Stimulated activated memory B cell treated with anti-CD40 and anti-IgM and Interleukin-4, amounts not matched to agents 10 μg/mL and 1 μg/mL and 100 μg/mL, for 72 hours (primary cell): ENCODE measurements around the gene OTOP3.
"Not testable (repeated sequence)": the region's sequence is repeated elsewhere in the genome, so short reads cannot be mapped to it uniquely, and the experiment has no call there.

Experiments
- ATAC-seq: fragments of 150-1000 bp; cut with Tn5 transposase; 2 replicates; pipeline ENCODE4 v1.10.0; 2021
- H3K27ac Mint-ChIP-seq: one replicate; pipeline ENCODE4 v1.8.0; 2022; ENCODE audit warnings: mild to moderate bottlenecking, mixed read lengths
- H3K27me3 Mint-ChIP-seq: one replicate; pipeline ENCODE4 v1.8.0; 2022; ENCODE audit warnings: mixed read lengths
- H3K36me3 Mint-ChIP-seq: one replicate; pipeline ENCODE4 v1.8.0; 2022; ENCODE audit warnings: mixed read lengths
- H3K4me1 Mint-ChIP-seq: one replicate; pipeline ENCODE4 v1.8.0; 2022; ENCODE audit warnings: mixed read lengths
- H3K4me3 Mint-ChIP-seq: one replicate; pipeline ENCODE4 v1.8.0; 2022; ENCODE audit warnings: mild to moderate bottlenecking, moderate library complexity, mixed read lengths
- H3K9me3 Mint-ChIP-seq: one replicate; pipeline ENCODE4 v1.8.0; 2022; ENCODE audit warnings: mixed read lengths

OTOP3 gene

GRCh38 chr17:74906214-74906793, 29.4 kb upstream of the OTOP3 start:
- not testable (repeated sequence) for H3K9me3 Mint-ChIP-seq, H3K36me3 Mint-ChIP-seq, H3K27ac Mint-ChIP-seq, H3K4me1 Mint-ChIP-seq, H3K4me3 Mint-ChIP-seq, ATAC-seq
- peaks cover 27% of the 10 kb centered on the region for H3K27me3 Mint-ChIP-seq

GRCh38 chr17:74907012-74907411, 28.7 kb upstream of the OTOP3 start:
- H3K36me3 Mint-ChIP-seq, result no peaks in the 10 kb centered on the region
- H3K4me1 Mint-ChIP-seq, result no peaks in the 10 kb centered on the region
- no peak for ATAC-seq
- no peaks in the 10 kb centered on the region for H3K9me3 Mint-ChIP-seq
- no peak overlapping the region for H3K4me3 Mint-ChIP-seq
- no peak overlapping the region for H3K27ac Mint-ChIP-seq
- peaks cover 27% of the 10 kb centered on the region for H3K27me3 Mint-ChIP-seq

GRCh38 chr17:74909097-74909496, 26.6 kb upstream of the OTOP3 start:
- H3K4me3 Mint-ChIP-seq, ATAC-seq, H3K4me1 Mint-ChIP-seq, H3K9me3 Mint-ChIP-seq, H3K27me3 Mint-ChIP-seq, H3K36me3 Mint-ChIP-seq, H3K27ac Mint-ChIP-seq: not testable (repeated sequence)

- H3K9me3 Mint-ChIP-seq, ATAC-seq, H3K27ac Mint-ChIP-seq, H3K4me3 Mint-ChIP-seq, H3K4me1 Mint-ChIP-seq, H3K36me3 Mint-ChIP-seq: not testable (repeated sequence)
- H3K27me3 Mint-ChIP-seq, result peaks cover 28% of the 10 kb centered on the region
These were observed 24.3 kb upstream of the OTOP3 start for GRCh38 chr17:74911423-74911822.

GRCh38 chr17:74916136-74916850, 19.4 kb upstream of the OTOP3 start:
- no peak overlapping the region for H3K4me3 Mint-ChIP-seq
- H3K36me3 Mint-ChIP-seq, result no peaks in the 10 kb centered on the region
- no peaks in the 10 kb centered on the region for H3K9me3 Mint-ChIP-seq
- ATAC-seq, result no peak
- H3K27me3 Mint-ChIP-seq, result peaks cover 67% of the 10 kb centered on the region
- no peak overlapping the region for H3K27ac Mint-ChIP-seq
- peaks cover 5% of the 10 kb centered on the region for H3K4me1 Mint-ChIP-seq

- Mint-ChIP-seq H3K36me3 (no peaks in the 10 kb centered on the region), H3K4me1 (peaks cover 5% of the 10 kb centered on the region), H3K9me3 (no peaks in the 10 kb centered on the region), H3K4me3 (no peak overlapping the region), H3K27me3 (peaks cover 72% of the 10 kb centered on the region), H3K27ac (no peak overlapping the region)
- no peak for ATAC-seq
These were observed 18.9 kb upstream of the OTOP3 start for GRCh38 chr17:74916851-74917199.

- Mint-ChIP-seq H3K9me3 (no peaks in the 10 kb centered on the region), H3K27me3 (peaks cover 78% of the 10 kb centered on the region), H3K4me3 (no peak overlapping the region), H3K4me1 (peaks cover 7% of the 10 kb centered on the region), H3K36me3 (no peaks in the 10 kb centered on the region), H3K27ac (no peak overlapping the region)
- ATAC-seq, result no peak
These were observed 18.3 kb upstream of the OTOP3 start for GRCh38 chr17:74917430-74917829.

- no peak overlapping the region for H3K4me3 Mint-ChIP-seq
- no peak for ATAC-seq
These were observed 16.8 kb upstream of the OTOP3 start for GRCh38 chr17:74918906-74919305.

GRCh38 chr17:74919440-74920305, 16.0 kb upstream of the OTOP3 start:
- H3K4me3 Mint-ChIP-seq, result no peak overlapping the region

More at GRCh38 chr17:74918906-74919305, 16.8 kb upstream of the OTOP3 start:
- H3K4me1 Mint-ChIP-seq, result peaks cover 12% of the 10 kb centered on the region
- no peaks in the 10 kb centered on the region for H3K36me3 Mint-ChIP-seq
- peaks cover 85% of the 10 kb centered on the region for H3K27me3 Mint-ChIP-seq
- H3K27ac Mint-ChIP-seq, result no peak overlapping the region
- no peaks in the 10 kb centered on the region for H3K9me3 Mint-ChIP-seq

GRCh38 chr17:74920306-74920620, 15.4 kb upstream of the OTOP3 start:
- H3K27ac Mint-ChIP-seq, result no peak overlapping the region
- peaks cover 90% of the 10 kb centered on the region for H3K27me3 Mint-ChIP-seq
- no peak overlapping the region for H3K4me3 Mint-ChIP-seq
- no peaks in the 10 kb centered on the region for H3K9me3 Mint-ChIP-seq
- no peak for ATAC-seq
- no peaks in the 10 kb centered on the region for H3K36me3 Mint-ChIP-seq
- peaks cover 24% of the 10 kb centered on the region for H3K4me1 Mint-ChIP-seq

More at GRCh38 chr17:74919440-74920305, 16.0 kb upstream of the OTOP3 start:
- H3K36me3 Mint-ChIP-seq, result no peaks in the 10 kb centered on the region
- peaks cover 19% of the 10 kb centered on the region for H3K4me1 Mint-ChIP-seq
- H3K9me3 Mint-ChIP-seq, result no peaks in the 10 kb centered on the region
- H3K27ac Mint-ChIP-seq, result no peak overlapping the region
- H3K27me3 Mint-ChIP-seq, result peaks cover 90% of the 10 kb centered on the region
- ATAC-seq, result no peak

- Mint-ChIP-seq H3K4me1 (peaks cover 24% of the 10 kb centered on the region), H3K4me3 (no peak overlapping the region), H3K27me3 (peaks cover 92% of the 10 kb centered on the region), H3K9me3 (no peaks in the 10 kb centered on the region), H3K36me3 (no peaks in the 10 kb centered on the region), H3K27ac (no peak overlapping the region)
- no peak for ATAC-seq
These were observed 15.1 kb upstream of the OTOP3 start for GRCh38 chr17:74920642-74921025.

- Mint-ChIP-seq H3K4me1 (peaks cover 24% of the 10 kb centered on the region), H3K4me3 (no peak overlapping the region), H3K36me3 (no peaks in the 10 kb centered on the region), H3K27ac (no peak overlapping the region), H3K9me3 (no peaks in the 10 kb centered on the region), H3K27me3 (peaks cover 92% of the 10 kb centered on the region)
- no peak for ATAC-seq
These were observed 14.5 kb upstream of the OTOP3 start for GRCh38 chr17:74921026-74921681.

- H3K27ac Mint-ChIP-seq, result no peak overlapping the region
- peaks cover 24% of the 10 kb centered on the region for H3K4me1 Mint-ChIP-seq
- H3K36me3 Mint-ChIP-seq, result no peaks in the 10 kb centered on the region
- peaks cover 92% of the 10 kb centered on the region for H3K27me3 Mint-ChIP-seq
- no peak overlapping the region for H3K4me3 Mint-ChIP-seq
- no peak for ATAC-seq
- H3K9me3 Mint-ChIP-seq, result no peaks in the 10 kb centered on the region
These were observed 13.9 kb upstream of the OTOP3 start for GRCh38 chr17:74921769-74922168.

- no peak for ATAC-seq
- H3K9me3 Mint-ChIP-seq, result no peaks in the 10 kb centered on the region
- H3K4me1 Mint-ChIP-seq, result peaks cover 24% of the 10 kb centered on the region
- no peak overlapping the region for H3K27ac Mint-ChIP-seq
- H3K36me3 Mint-ChIP-seq, result no peaks in the 10 kb centered on the region
- no peak overlapping the region for H3K4me3 Mint-ChIP-seq
- H3K27me3 Mint-ChIP-seq, result peaks cover 92% of the 10 kb centered on the region
These were observed 13.5 kb upstream of the OTOP3 start for GRCh38 chr17:74922172-74922571.

- Mint-ChIP-seq H3K4me3 (peak within 1 kb of the TSS; percentile 52), H3K27ac (no peak within 1 kb of the TSS), H3K9me3 (no peaks in the 10 kb centered on the region), H3K4me1 (peaks cover 24% of the 10 kb centered on the region), H3K27me3 (peaks cover 92% of the 10 kb centered on the region), H3K36me3 (no peaks in the 10 kb centered on the region)
- ATAC-seq, result no peak
These were observed 12.8 kb upstream of the OTOP3 start, which contains the start of gene USH1G for GRCh38 chr17:74922694-74923537. Gene USH1G (minus strand): TSS chr17:74923255. CDS start chr17:74923073, 182 bp downstream.
